Natural killer cell treated with Interleukin-12 subunit alpha and Interleukin-12 subunit beta and Interleukin-15 and Interleukin-18, amount 100 ng/mL, for 72 hours (primary cell): ENCODE data around the gene GTF3C5. TPM values are rescaled to one million over a fixed set of nuclear protein-coding genes. Genes with fewer than 3 reads are reported as not detected.
"Not testable (repeated sequence)": the region's sequence is repeated elsewhere in the genome, so short reads cannot be mapped to it uniquely, and the experiment has no call there.

ENCODE experiments used
- ATAC-seq, 2 donors: fragments of 150-1000 bp; cut with Tn5 transposase in 1 of 2; sonication (Bioruptor Pico), chemical (Tn5 transposase) in 1 of 2; 2 replicates each; pipeline ENCODE4 v1.10.0; 2021
- DNase-seq: peaks from one replicate; pipeline ENCODE4 v3.0.0; 2022; ENCODE audit warnings: low spot score
- H3K27ac Mint-ChIP-seq, 2 donors: 1 replicate in 1 of 2; 2 replicates in 1 of 2; pipeline ENCODE4 v1.8.0; 2022; ENCODE audit warnings: mixed read lengths in 2 of 2, mild to moderate bottlenecking in 1 of 2, moderate library complexity in 1 of 2
- H3K27me3 Mint-ChIP-seq, 2 donors: 1 replicate in 1 of 2; 2 replicates in 1 of 2; pipeline ENCODE4 v1.8.0; 2022; ENCODE audit warnings: mixed read lengths in 2 of 2
- H3K36me3 Mint-ChIP-seq: one replicate; pipeline ENCODE4 v1.8.0; 2022; ENCODE audit warnings: mixed read lengths
- H3K4me1 Mint-ChIP-seq, 2 donors: 1 replicate in 1 of 2; 2 replicates in 1 of 2; pipeline ENCODE4 v1.8.0; 2022; ENCODE audit warnings: low read depth in 2 of 2, mixed read lengths in 2 of 2, mild to moderate bottlenecking in 1 of 2
- H3K4me3 Mint-ChIP-seq: one replicate; pipeline ENCODE4 v1.8.0; 2022; ENCODE audit warnings: mixed read lengths
- H3K9me3 Mint-ChIP-seq: 2 replicates; pipeline ENCODE4 v1.8.0; 2022; ENCODE audit warnings: mixed read lengths
- total RNA-seq, 2 donors: library from RNA; stranded (reverse); gene quantifications; one replicate each; pipeline ENCODE4 v1.2.3, GENCODE V29; 2022

GTF3C5 gene
- total RNA-seq: 10 to 100 TPM; 69.2 to 81.4 TPM

- ATAC-seq: peak; percentile 99
- peak; percentile 94 for DNase-seq
- peak within 1 kb of the TSS; percentile 88 to 96 for H3K27ac Mint-ChIP-seq
- peak within 1 kb of the TSS; percentile 90 for H3K4me3 Mint-ChIP-seq
- H3K36me3 Mint-ChIP-seq: no peaks in the 10 kb centered on the region
- no peaks in the 10 kb centered on the region for H3K9me3 Mint-ChIP-seq
- no peaks in the 10 kb centered on the region for H3K27me3 Mint-ChIP-seq
- H3K4me1 Mint-ChIP-seq: peaks cover 27 to 36% of the 10 kb centered on the region in 2 donors
Observed at GRCh38 chr9:133030317-133031129, at the start of gene GTF3C5. TSS of gene GTF3C5 (plus strand) at chr9:133030997. CDS start at chr9:133031012, 15 bp downstream.

GRCh38 chr9:132982458-132982857 is 48.3 kb upstream of the GTF3C5 start:
- Mint-ChIP-seq H3K27me3 (peaks cover 14 to 15% of the 10 kb centered on the region in 2 donors), H3K27ac (peak overlapping the region in 1 of 2 donors; percentile 55)
- DNase-seq: no peak

GRCh38 chr9:132983491-132984201 is 47.2 kb upstream of the GTF3C5 start:
- Mint-ChIP-seq H3K36me3 (no peaks in the 10 kb centered on the region), H3K27ac (no peak overlapping the region), H3K27me3 (peaks cover 8 to 9% of the 10 kb centered on the region in 2 donors), H3K4me1 (peaks cover 9 to 23% of the 10 kb centered on the region in 2 donors), H3K4me3 (no peak overlapping the region), H3K9me3 (no peaks in the 10 kb centered on the region)
- DNase-seq (no peak), ATAC-seq (no peak)

More at GRCh38 chr9:132982458-132982857, 48.3 kb upstream of the GTF3C5 start:
- no peaks in the 10 kb centered on the region for H3K36me3 Mint-ChIP-seq
- H3K4me3 Mint-ChIP-seq: no peak overlapping the region
- H3K9me3 Mint-ChIP-seq: no peaks in the 10 kb centered on the region
- no peak for ATAC-seq
- H3K4me1 Mint-ChIP-seq: peaks cover 13 to 21% of the 10 kb centered on the region in 2 donors

- no peaks in the 10 kb centered on the region for H3K9me3 Mint-ChIP-seq
- no peaks in the 10 kb centered on the region for H3K36me3 Mint-ChIP-seq
- H3K4me3 Mint-ChIP-seq: no peak overlapping the region
- H3K27me3 Mint-ChIP-seq: peaks cover 5 to 7% of the 10 kb centered on the region in 2 donors
- no peak for DNase-seq
- ATAC-seq: no peak
- H3K27ac Mint-ChIP-seq: no peak overlapping the region
- peaks cover 7 to 25% of the 10 kb centered on the region in 2 donors for H3K4me1 Mint-ChIP-seq
Observed at GRCh38 chr9:132984202-132985070, 46.4 kb upstream of the GTF3C5 start.

GRCh38 chr9:132985071-132985350 is 45.8 kb upstream of the GTF3C5 start:
- H3K9me3 Mint-ChIP-seq: no peaks in the 10 kb centered on the region
- H3K4me3 Mint-ChIP-seq: no peak overlapping the region
- H3K36me3 Mint-ChIP-seq: no peaks in the 10 kb centered on the region
- peaks cover 0 to 3% of the 10 kb centered on the region in 2 donors for H3K27me3 Mint-ChIP-seq
- no peak for ATAC-seq
- H3K27ac Mint-ChIP-seq: no peak overlapping the region
- H3K4me1 Mint-ChIP-seq: peaks cover 9 to 26% of the 10 kb centered on the region in 2 donors
- no peak for DNase-seq

GRCh38 chr9:132985489-132985888 is 45.3 kb upstream of the GTF3C5 start:
- Mint-ChIP-seq H3K4me3 (no peak overlapping the region), H3K9me3 (no peaks in the 10 kb centered on the region), H3K27ac (no peak overlapping the region), H3K27me3 (peaks cover 0 to 2% of the 10 kb centered on the region in 2 donors), H3K36me3 (no peaks in the 10 kb centered on the region), H3K4me1 (peaks cover 14 to 31% of the 10 kb centered on the region in 2 donors)
- ATAC-seq (no peak), DNase-seq (no peak)

GRCh38 chr9:132986114-132986513 is 44.7 kb upstream of the GTF3C5 start:
- Mint-ChIP-seq H3K4me1 (peaks cover 15 to 35% of the 10 kb centered on the region in 2 donors), H3K4me3 (no peak overlapping the region), H3K36me3 (no peaks in the 10 kb centered on the region), H3K27ac (no peak overlapping the region), H3K9me3 (no peaks in the 10 kb centered on the region), H3K27me3 (no peaks in the 10 kb centered on the region)
- DNase-seq (no peak), ATAC-seq (no peak)

GRCh38 chr9:132986640-132987620 is 43.9 kb upstream of the GTF3C5 start:
- H3K36me3 Mint-ChIP-seq: no peaks in the 10 kb centered on the region
- H3K4me1 Mint-ChIP-seq: peaks cover 21 to 41% of the 10 kb centered on the region in 2 donors
- no peak overlapping the region for H3K27ac Mint-ChIP-seq
- no peak overlapping the region for H3K4me3 Mint-ChIP-seq
- ATAC-seq: peak in 1 of 2 donors; percentile 54
- no peaks in the 10 kb centered on the region for H3K9me3 Mint-ChIP-seq
- no peak for DNase-seq
- H3K27me3 Mint-ChIP-seq: no peaks in the 10 kb centered on the region

- no peak for ATAC-seq
- DNase-seq: no peak
- Mint-ChIP-seq H3K27ac (no peak overlapping the region), H3K36me3 (no peaks in the 10 kb centered on the region), H3K27me3 (no peaks in the 10 kb centered on the region), H3K9me3 (no peaks in the 10 kb centered on the region), H3K4me1 (peaks cover 32 to 54% of the 10 kb centered on the region in 2 donors), H3K4me3 (no peak overlapping the region)
Observed at GRCh38 chr9:132988244-132989013, 42.4 kb upstream of the GTF3C5 start.

GRCh38 chr9:132989014-132989310 is 41.8 kb upstream of the GTF3C5 start:
- Mint-ChIP-seq H3K27ac (no peak overlapping the region), H3K27me3 (no peaks in the 10 kb centered on the region), H3K4me1 (peaks cover 32 to 59% of the 10 kb centered on the region in 2 donors), H3K9me3 (no peaks in the 10 kb centered on the region), H3K4me3 (no peak overlapping the region), H3K36me3 (no peaks in the 10 kb centered on the region)
- no peak for DNase-seq
- ATAC-seq: no peak

- no peak for ATAC-seq
- no peak overlapping the region for H3K4me3 Mint-ChIP-seq
- DNase-seq: no peak
- H3K9me3 Mint-ChIP-seq: no peaks in the 10 kb centered on the region
- H3K27ac Mint-ChIP-seq: no peak overlapping the region
- no peaks in the 10 kb centered on the region for H3K27me3 Mint-ChIP-seq
- peaks cover 37 to 64% of the 10 kb centered on the region in 2 donors for H3K4me1 Mint-ChIP-seq
- H3K36me3 Mint-ChIP-seq: no peaks in the 10 kb centered on the region
Observed at GRCh38 chr9:132989414-132989996, 41.3 kb upstream of the GTF3C5 start.

- DNase-seq, H3K4me3 Mint-ChIP-seq, H3K36me3 Mint-ChIP-seq, ATAC-seq, H3K27me3 Mint-ChIP-seq, H3K9me3 Mint-ChIP-seq, H3K27ac Mint-ChIP-seq: not testable (repeated sequence)
- H3K4me1 Mint-ChIP-seq: peaks cover 40 to 68% of the 10 kb centered on the region in 2 donors
Observed at GRCh38 chr9:132989998-132990557, 40.7 kb upstream of the GTF3C5 start.
